ENCODE measurements around the gene GAK.

The GAK gene

DNA sequence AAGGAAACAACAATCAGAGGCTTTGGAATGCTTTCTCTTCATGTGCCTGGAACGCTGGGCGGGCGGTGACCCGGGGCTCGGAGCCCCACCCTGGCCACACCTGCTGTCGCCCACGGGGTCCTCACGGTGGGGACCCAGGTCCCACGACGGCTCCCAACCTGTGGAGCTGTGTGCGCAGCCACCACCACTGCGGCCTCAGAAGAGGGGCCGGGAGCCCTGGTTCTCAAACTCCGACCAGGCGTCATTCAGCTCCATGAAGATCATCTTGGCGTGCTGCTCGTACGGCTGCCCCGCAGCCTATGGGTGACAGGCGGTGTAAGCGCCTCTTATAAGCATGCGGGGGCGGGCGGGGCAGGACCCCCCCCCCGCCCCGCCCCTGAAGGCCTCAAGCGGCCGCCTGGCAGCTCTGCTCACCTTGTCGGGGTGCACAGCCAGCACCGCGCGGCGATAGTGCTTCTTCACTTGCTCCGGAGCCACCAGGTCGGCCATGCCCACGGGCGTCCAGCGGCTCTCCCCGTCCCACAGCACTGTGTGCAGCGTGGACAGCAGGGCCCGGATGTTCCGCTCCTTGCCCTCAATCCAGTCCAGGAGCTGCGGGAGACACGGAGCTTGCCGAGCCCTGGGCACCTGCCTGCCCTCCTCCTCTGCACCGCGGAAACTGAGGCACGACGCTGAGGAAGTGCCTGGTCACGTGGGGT is 82.5 kb downstream of the GAK start:
- no peak for DNase-seq (ENCODE audit: low read depth)

GRCh38 chr4:848803-849477 is 83.2 kb downstream of the GAK start:
- no peak for DNase-seq (ENCODE audit: low read depth)

GRCh38 chr4:848307-848691 is 83.8 kb downstream of the GAK start:
- DNase-seq (ENCODE audit: low read depth) = no peak

- DNase-seq (ENCODE audit: low read depth) = no peak
These were observed 86.3 kb downstream of the GAK start for GRCh38 chr4:845836-846251.

DNA sequence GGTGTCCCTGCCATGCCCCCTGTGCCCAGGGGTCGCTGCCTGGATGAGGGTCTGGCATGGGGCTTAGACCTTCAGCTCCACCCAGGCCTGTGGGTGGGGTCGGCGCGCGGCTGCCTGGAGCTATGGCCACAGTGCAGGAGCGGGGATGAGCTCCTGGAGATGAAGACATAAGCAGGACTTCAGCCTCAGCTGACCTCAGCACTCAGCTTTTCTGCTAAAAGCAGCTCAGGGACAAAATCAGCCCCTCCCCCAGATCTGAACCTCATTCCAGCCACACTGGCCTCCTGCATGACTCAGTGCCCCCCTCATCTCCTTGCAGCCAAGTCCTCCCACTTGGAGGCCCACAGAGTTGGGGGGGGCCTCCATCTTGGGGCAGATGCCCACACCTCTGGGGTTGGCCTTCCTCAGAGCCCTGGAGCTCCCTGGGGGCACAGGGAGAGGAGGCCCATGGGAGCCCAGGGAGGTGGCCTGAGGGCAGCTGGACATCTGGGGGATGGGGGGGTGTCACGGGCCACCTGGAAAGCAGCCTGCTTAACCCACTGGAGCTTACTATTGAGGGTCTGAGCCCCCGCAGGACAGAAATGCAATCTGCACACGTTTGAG is 86.8 kb downstream of the GAK start:
- DNase-seq (ENCODE audit: low read depth) = peak; percentile 24

- DNase-seq (ENCODE audit: low read depth) = no peak
These were observed 87.3 kb downstream of the GAK start for GRCh38 chr4:844752-845232.

GRCh38 chr4:839675-840443 is 92.3 kb downstream of the GAK start:
- no peak for DNase-seq (ENCODE audit: low read depth)

DNA sequence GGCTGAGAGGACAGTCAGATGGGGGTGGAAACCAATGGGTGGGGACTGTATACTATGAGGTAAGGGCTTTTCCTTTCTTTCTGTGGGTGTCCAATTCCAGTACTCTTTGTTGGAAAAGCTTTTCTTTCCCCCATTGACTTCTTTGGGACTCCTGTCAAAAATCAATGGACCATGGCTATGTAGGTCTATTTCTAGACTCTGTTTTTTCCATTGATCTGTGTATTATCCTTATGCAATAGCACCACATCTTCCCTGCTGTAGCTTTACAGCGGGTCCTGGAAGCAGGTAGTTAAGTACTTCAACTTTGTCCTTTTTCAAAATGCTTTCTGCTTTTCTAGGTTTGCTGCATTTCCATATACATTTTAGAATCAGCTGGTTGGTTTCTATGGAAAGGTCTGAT is 94.3 kb downstream of the GAK start:
- DNase-seq (ENCODE audit: low read depth) = no peak

DNA sequence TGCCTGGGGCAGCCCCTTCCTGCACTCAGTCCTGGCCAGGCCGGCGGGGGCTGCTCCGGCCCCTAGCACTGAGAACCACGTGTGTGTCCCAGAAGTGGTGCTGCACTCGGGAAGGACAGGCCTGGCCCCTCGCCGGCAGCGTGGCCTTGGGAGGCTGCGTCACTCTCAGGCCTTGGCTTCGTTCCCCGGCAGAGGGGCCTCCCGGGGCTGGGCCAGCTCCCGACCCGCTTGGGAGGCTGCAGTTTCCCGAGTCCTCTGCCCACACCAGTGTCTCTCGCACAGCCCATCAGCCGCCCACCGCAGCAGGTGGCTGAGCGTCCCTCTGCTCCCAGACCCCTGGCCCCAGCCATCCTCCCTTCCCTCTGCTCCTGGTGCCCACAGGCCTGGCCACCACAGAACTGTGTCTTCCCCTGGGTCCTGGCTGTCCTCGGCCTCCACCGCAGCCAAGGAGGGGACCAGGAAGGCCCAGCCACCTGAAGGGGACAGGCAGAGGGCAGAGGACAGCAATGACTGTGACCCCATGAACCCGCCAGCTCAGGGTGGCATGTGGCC is 95.3 kb downstream of the GAK start:
- no peak for DNase-seq (ENCODE audit: low read depth)

DNA sequence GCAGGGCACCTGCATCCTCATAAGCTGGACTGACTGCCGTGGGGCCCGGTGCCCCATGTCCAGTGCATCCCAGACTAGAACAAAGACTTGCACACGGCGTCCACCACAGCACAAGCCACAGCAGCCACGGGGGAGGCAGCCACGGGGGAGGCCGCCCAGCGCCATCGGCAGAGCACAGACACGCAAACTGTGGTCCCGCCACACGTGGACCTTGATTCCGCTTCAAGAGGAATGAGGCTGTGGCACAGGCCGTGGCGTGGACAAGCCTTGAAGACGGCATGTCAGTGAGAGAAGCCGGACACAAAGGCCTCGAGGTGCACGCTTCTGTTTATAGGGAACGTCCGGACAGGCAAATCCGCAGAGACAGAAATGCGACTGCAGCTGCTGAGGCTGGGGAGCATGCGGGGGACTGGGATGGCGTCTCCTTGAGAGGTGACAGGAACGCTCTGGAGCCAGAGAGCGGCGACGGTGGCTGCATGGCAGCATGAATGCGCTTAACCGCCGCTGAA is 96.1 kb downstream of the GAK start:
- no peak for DNase-seq (ENCODE audit: low read depth)

- DNase-seq (ENCODE audit: low read depth) = no peak
These were observed 96.7 kb downstream of the GAK start for GRCh38 chr4:835148-836002.

GRCh38 chr4:834368-835147 is 97.6 kb downstream of the GAK start:
- no peak for DNase-seq (ENCODE audit: low read depth)

GRCh38 chr4:833731-834367 is 98.3 kb downstream of the GAK start:
- no peak for DNase-seq (ENCODE audit: low read depth)

GRCh38 chr4:833156-833555 is 99.0 kb downstream of the GAK start:
- DNase-seq (ENCODE audit: low read depth) = no peak

- DNase-seq (ENCODE audit: low read depth) = no peak
These were observed 99.6 kb downstream of the GAK start for GRCh38 chr4:832536-832935.

DNA sequence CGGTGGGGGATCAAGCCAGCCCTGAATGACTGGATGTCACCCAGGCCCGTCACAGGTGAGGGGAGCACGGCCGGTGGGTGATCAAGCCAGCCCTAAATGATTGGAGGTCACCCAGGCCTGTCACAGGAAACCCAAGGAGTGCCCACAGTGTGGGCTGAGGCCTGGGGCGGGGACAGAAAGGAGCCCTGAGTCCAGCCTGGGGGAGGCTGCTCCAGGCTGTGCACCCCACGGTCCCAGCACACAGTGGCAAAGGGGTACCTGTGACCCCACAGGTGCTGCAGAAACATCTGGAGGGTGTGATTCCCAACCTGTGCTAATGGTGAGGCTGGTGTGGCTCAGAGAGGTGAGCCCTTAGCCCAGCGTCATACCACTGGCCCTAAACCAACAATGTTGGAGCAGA is 100.0 kb downstream of the GAK start:
- no peak for DNase-seq (ENCODE audit: low read depth)

DNA sequence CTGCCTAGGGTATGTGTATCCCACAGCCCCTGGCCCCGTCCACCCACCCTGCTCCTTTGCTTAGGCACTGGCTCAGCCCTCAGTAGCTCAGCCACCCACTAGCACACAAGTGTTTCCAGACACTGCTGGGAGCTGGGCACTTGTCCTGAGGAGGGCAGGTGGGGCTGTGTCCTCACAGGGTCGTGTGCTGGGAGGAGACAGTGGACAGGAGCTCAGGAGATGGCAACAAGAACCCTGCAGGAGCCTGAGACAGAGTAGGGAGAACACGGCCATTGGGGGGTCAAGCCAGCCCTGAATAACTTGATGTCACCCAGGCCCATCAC is 100.7 kb downstream of the GAK start:
- no peak for DNase-seq (ENCODE audit: low read depth)

- DNase-seq (ENCODE audit: low read depth) = no peak
These were observed 101.3 kb downstream of the GAK start for GRCh38 chr4:830601-831482.

All from non-pigmented ciliary epithelial cell (primary cell).